Measurements from ENCODE around the gene DDX19B. TPM values are rescaled to one million over a fixed set of nuclear protein-coding genes. Genes with fewer than 3 reads are reported as not detected.
"Not testable (repeated sequence)": the region's sequence is repeated elsewhere in the genome, so short reads cannot be mapped to it uniquely, and the experiment has no call there.

The DDX19B gene
- total RNA-seq, 1 donor from 2014 or later, result 10.4 TPM

- not testable (repeated sequence) for DNase-seq (ENCODE audit: low spot score)
Observed at GRCh38 chr16:70287304-70287971, 11.5 kb upstream of the DDX19B start.

- peak; percentile 100 for DNase-seq (ENCODE audit: low spot score)
Observed at GRCh38 chr16:70289229-70290094, 9.5 kb upstream of the DDX19B start, which contains the start of gene AARS1. TSS of gene AARS1 (minus strand) at chr16:70289506. CDS start at chr16:70282763, 6,743 bp downstream.

GRCh38 chr16:70290949-70291519 lies 8.0 kb upstream of the DDX19B start:
- DNase-seq (ENCODE audit: low spot score), result no peak

DNA sequence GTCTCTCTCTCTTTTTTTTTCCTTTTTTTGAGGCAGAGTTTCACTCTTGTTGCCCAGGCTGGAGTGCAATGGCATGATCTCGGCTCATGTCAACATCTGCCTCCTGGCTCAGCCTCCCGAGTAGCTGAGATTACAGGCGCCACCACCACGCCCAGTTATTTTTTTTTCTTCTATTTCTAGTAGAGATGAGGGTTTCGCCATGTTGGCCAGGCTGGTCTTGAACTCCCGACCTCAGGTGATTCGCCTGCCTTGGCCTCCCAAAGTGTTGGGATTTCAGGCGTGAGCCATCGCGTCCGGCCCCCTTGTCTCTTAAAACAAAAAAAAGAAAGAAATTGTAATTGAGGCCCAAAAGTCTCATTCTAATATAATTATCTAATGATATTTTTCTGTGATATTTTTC lies 6.8 kb upstream of the DDX19B start:
- not testable (repeated sequence) for DNase-seq (ENCODE audit: low spot score)

GRCh38 chr16:70294385-70295025 lies 4.5 kb upstream of the DDX19B start:
- DNase-seq (ENCODE audit: low spot score), result no peak

DNA sequence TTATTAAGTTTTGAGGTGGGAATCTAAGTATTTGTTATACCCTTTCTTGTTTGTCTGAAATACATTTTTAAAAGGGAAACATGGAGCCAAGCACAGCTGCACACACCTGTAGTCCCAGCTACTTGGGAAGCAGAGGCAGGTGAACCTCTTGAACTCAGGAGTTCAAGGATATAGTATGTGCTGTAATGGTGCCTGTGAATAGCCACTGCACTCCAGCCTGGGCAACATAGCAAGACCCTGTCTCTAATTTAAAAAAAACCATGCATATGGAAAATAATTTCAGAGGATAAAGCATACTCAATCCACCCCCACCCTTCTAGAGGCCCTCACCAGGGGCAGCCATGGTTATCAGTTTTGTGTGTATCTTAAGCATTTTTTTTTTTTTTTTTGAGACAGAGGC lies 3.4 kb upstream of the DDX19B start:
- no peak for DNase-seq (ENCODE audit: low spot score)

- DNase-seq (ENCODE audit: low spot score), result no peak
Observed at GRCh38 chr16:70301121-70301520, 2.1 kb downstream of the DDX19B start.

DNA sequence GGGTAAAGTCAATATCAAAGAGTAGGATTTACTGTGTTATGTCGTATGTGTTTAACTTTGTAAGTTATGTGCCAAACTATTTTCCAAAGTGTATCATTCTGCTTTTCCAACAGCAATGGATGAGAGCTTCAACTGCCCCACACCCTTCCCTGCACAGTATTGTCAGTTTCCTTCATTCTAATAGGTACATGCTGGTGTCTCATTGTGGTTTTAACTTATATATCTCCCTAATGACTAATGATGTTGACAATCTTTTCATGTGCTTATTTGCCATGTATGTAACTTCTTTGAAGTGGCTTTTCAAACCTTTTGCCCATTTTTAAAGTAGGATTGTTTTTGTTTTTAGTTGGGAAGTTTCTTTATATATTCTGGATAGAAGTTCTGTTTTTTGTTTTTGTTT lies 3.8 kb downstream of the DDX19B start:
- DNase-seq (ENCODE audit: low spot score), result no peak

- DNase-seq (ENCODE audit: low spot score), result no peak
Observed at GRCh38 chr16:70304892-70305448, 6.0 kb downstream of the DDX19B start.

- no peak for DNase-seq (ENCODE audit: low spot score)
Observed at GRCh38 chr16:70306880-70307279, 7.9 kb downstream of the DDX19B start.

DNA sequence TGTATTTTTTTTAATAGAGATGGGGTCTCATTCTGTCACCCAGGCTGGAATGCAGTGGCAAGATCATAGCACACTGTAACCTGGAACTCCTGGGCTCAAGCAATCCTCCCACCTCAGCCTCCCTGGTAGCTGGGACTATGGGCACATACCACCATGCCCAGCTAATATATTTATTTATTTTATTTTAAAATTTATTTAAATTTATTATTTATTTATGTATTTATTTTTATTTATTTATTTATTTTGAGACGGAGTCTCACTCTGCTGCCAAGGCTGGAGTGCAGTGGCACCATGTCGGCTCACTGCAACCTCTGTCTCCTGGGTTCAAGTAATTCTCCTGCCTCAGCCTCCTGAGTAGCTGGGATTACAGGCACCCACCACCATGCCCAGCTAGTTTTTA lies 8.7 kb downstream of the DDX19B start:
- DNase-seq (ENCODE audit: low spot score), result not testable (repeated sequence)

DNA sequence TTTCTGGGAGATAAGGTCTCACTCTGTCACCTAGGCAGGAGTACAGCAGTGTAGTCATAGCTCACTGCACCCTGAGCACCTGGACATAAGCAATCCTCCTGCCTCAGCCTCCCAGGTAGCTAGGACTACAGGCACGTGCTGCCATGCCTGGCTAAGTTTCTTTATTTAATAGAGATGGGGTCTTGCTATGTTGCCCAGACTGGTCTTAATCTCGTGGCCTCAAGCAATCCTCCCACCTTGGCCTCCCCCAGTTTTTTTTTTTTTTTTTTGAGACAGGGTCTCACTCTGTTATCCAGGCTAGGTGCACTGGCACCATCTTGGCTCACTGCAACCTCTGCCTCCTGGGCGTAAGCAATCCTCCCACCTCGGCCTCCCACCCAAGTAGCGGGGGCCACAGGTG lies 21.1 kb downstream of the DDX19B start:
- DNase-seq (ENCODE audit: low spot score), result no peak

GRCh38 chr16:70324998-70325747 lies 26.2 kb downstream of the DDX19B start:
- no peak for DNase-seq (ENCODE audit: low spot score)

- no peak for DNase-seq (ENCODE audit: low spot score)
Observed at GRCh38 chr16:70331091-70331490, 32.1 kb downstream of the DDX19B start.

- no peak for DNase-seq (ENCODE audit: low spot score)
Observed at GRCh38 chr16:70331588-70332358, 32.8 kb downstream of the DDX19B start.

- not testable (repeated sequence) for DNase-seq (ENCODE audit: low spot score)
Observed at GRCh38 chr16:70332728-70333127, 33.7 kb downstream of the DDX19B start.

- DNase-seq (ENCODE audit: low spot score), result no peak
Observed at GRCh38 chr16:70337814-70338213, 38.8 kb downstream of the DDX19B start.

DNA sequence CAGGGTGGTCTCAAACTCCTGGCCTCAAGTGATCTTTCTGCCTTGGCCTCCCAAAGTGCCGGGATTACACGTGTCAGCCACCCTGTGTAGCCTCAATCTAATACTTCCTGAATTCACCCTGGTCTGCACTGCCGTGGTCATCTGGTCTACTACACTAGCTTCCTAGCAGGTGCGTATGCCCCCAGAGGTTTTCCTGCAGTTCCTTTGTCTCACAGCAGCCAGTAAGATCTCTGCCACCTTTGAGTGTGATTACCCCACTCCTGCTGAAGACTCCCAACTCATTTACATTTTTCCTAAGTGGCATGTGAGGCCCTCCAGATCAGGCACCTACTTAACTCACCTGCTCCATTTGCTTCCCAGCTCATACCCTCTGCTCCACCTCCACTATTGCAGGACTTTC lies 42.6 kb downstream of the DDX19B start:
- DNase-seq (ENCODE audit: low spot score), result no peak

GRCh38 chr16:70342016-70342415 lies 43.0 kb downstream of the DDX19B start:
- no peak for DNase-seq (ENCODE audit: low spot score)

- DNase-seq (ENCODE audit: low spot score), result no peak
Observed at GRCh38 chr16:70345840-70346239, 46.9 kb downstream of the DDX19B start.
